DND-41 (cell line): Measurements from ENCODE around the gene STXBP5.

Source experiments
- ATAC-seq: fragments of 200-7000 bp; cut with Tn5 transposase; 3 replicates; pipeline ENCODE4 v1.9.1; 2021; ENCODE audit warnings: low read depth; ENCODE audit not compliant: insufficient read depth
- DNase-seq: peaks from one replicate; pipeline ENCODE4 v3.0.0-alpha.2; 2020
- H2AFZ ChIP-seq: 2 replicates; pipeline ENCODE4 v1.6.0; 2012; ENCODE audit warnings: low read depth, low read length
- H3K27ac ChIP-seq: 2 replicates; pipeline ENCODE4 v1.5.1; 2012; ENCODE audit warnings: low read length, inconsistent platforms
- H3K27me3 ChIP-seq: fragments of 200-600 bp; sonication (generic); 2 replicates; pipeline ENCODE4 v1.6.0; 2012; ENCODE audit warnings: low read length, mild to moderate bottlenecking, inconsistent platforms; ENCODE audit not compliant: insufficient read depth, poor library complexity
- H3K36me3 ChIP-seq: 2 replicates; pipeline ENCODE4 v1.5.1; 2012; ENCODE audit warnings: low read length, inconsistent platforms; ENCODE audit not compliant: insufficient read depth
- H3K4me1 ChIP-seq: 2 replicates; pipeline ENCODE4 v1.5.1; 2012; ENCODE audit warnings: mild to moderate bottlenecking, low read length; ENCODE audit not compliant: insufficient read depth
- H3K4me2 ChIP-seq: 2 replicates; pipeline ENCODE4 v1.6.0; 2012; ENCODE audit warnings: mild to moderate bottlenecking, moderate library complexity, low read length, inconsistent platforms; ENCODE audit not compliant: insufficient read depth
- H3K4me3 ChIP-seq, 2 experiments: fragments of 200-600 bp in 1 of 2; shearing (Covaris generic) in 1 of 2; 2 replicates each; pipeline ENCODE4 v1.5.1; 2012 to 2016; ENCODE audit warnings: inconsistent platforms in 2 of 2, low read length in 2 of 2, mild to moderate bottlenecking in 2 of 2, low read depth in 1 of 2, moderate library complexity in 1 of 2
- H3K79me2 ChIP-seq: 2 replicates; pipeline ENCODE4 v1.6.0; 2012; ENCODE audit warnings: low read length, inconsistent platforms; ENCODE audit not compliant: insufficient read depth
- H3K9ac ChIP-seq: 2 replicates; pipeline ENCODE4 v1.6.0; 2012; ENCODE audit warnings: low read depth, mild to moderate bottlenecking, inconsistent platforms, low read length, moderate library complexity
- H3K9me3 ChIP-seq: 2 replicates; pipeline ENCODE4 v1.5.1; 2012; ENCODE audit warnings: low read length, moderate library complexity, mild to moderate bottlenecking, inconsistent platforms; ENCODE audit not compliant: insufficient read depth, severe bottlenecking
- H4K20me1 ChIP-seq: 2 replicates; pipeline ENCODE4 v1.6.0; 2012; ENCODE audit warnings: low read length; ENCODE audit not compliant: insufficient read depth
- EZH2 ChIP-seq: IDR thresholded peaks from 3 replicates; pipeline ENCODE4 v1.6.1; 2012; ENCODE audit warnings: borderline replicate concordance, low read depth, mild to moderate bottlenecking, moderate library complexity, low read length, inconsistent platforms; ENCODE audit not compliant: severe bottlenecking
- TF ChIP-seq, protein P1 (sequence below): IDR thresholded peaks from 2 replicates; pipeline ENCODE4 v1.5.1; 2012; ENCODE audit warnings: borderline replicate concordance, low read length, moderate library complexity, mild to moderate bottlenecking; ENCODE audit not compliant: poor library complexity, severe bottlenecking; ENCODE audit errors: extremely low read depth

Gene STXBP5

DNA sequence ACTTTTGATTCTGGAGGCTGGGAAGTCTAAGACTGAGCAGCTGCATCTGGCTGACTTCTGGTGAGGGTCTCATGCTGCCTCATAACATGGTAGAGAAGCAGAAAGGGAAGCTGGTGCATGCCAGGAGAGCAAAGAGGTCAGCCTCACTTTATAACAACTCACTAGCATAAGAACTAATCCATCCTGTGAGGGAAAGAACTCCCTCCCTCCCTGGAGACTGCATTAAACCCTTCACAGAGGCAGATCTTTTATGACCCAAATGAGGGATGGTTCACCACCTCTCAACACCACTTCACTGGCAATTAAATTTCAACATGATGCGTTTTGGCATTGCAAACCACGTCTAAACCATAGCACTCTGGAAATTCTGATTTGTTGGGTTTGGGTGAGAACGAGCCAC is 33.9 kb downstream of the STXBP5 start:
- ATAC-seq (no peak), DNase-seq (no peak)
- TF ChIP-seq, protein P1, sequence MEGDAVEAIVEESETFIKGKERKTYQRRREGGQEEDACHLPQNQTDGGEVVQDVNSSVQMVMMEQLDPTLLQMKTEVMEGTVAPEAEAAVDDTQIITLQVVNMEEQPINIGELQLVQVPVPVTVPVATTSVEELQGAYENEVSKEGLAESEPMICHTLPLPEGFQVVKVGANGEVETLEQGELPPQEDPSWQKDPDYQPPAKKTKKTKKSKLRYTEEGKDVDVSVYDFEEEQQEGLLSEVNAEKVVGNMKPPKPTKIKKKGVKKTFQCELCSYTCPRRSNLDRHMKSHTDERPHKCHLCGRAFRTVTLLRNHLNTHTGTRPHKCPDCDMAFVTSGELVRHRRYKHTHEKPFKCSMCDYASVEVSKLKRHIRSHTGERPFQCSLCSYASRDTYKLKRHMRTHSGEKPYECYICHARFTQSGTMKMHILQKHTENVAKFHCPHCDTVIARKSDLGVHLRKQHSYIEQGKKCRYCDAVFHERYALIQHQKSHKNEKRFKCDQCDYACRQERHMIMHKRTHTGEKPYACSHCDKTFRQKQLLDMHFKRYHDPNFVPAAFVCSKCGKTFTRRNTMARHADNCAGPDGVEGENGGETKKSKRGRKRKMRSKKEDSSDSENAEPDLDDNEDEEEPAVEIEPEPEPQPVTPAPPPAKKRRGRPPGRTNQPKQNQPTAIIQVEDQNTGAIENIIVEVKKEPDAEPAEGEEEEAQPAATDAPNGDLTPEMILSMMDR = no peak
- TF ChIP-seq EZH2 = no peak
- Histone ChIP-seq H3K4me2 (no peak overlapping the region), H3K9ac (no peak overlapping the region), H3K9me3 (no peaks in the 10 kb centered on the region), H3K27ac (no peak overlapping the region), H3K36me3 (0 out of 2 replicates have a peak, but pooled peaks cover 3% of the 10 kb centered on the region), H2AFZ (no peak overlapping the region), H3K4me1 (no peaks in the 10 kb centered on the region), H4K20me1 (no peaks in the 10 kb centered on the region), H3K4me3 (no peak overlapping the region), H3K27me3 (no peaks in the 10 kb centered on the region), H3K79me2 (no peaks in the 10 kb centered on the region)

DNA sequence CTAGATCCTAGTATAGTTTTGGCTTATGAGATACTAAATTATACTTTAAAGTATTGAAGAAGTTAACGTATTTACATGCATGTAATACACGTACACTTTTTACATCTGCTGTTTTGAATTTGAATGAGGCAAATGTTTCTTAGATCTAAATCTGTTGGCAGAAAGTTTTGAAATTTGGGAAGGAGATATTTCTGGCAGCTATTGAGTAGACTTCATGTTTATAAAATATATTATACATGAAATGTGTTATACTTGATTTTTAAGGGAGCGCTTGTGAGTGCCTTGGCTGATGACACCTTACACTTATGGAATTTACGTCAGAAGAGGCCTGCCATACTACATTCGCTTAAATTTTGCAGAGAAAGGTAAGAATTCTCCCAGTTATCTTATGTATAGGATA is 34.7 kb downstream of the STXBP5 start:
- H3K9me3 ChIP-seq = no peaks in the 10 kb centered on the region
- H3K36me3 ChIP-seq = 0 out of 2 replicates have a peak, but pooled peaks cover 3% of the 10 kb centered on the region
- TF ChIP-seq EZH2 = no peak
- TF ChIP-seq, protein P1 = no peak

DNA sequence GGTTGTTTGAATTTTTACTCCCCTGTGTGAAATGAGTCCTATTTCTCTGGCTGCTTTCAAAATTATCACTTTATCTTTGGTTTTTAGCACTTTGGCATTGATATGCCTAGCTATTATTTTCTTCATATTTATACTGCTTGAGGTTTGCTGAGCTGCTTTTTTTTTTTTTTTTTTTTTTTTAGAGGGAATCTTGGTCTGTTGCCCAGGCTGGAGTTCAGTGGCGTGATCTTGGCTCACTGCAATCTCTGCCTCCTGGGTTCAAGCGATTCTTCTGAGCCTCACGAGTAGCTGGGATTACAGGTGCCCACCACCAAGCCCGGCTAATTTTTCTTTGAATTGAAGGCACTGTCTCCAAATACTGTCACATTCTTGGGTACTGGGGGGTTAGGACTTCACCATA is 40.6 kb downstream of the STXBP5 start:
- TF ChIP-seq EZH2 = no peak
- TF ChIP-seq, protein P1 = no peak
- no peak overlapping the region for H3K4me2 ChIP-seq
- no peaks in the 10 kb centered on the region for H3K4me1 ChIP-seq
- H3K9me3 ChIP-seq = no peaks in the 10 kb centered on the region
- no peak overlapping the region for H3K9ac ChIP-seq
- no peak overlapping the region for H2AFZ ChIP-seq
- no peak overlapping the region for H3K27ac ChIP-seq
- H3K36me3 ChIP-seq = peaks cover 3% of the 10 kb centered on the region; the same call in 1 of the 2 replicates
- no peak for ATAC-seq
- H3K4me3 ChIP-seq = no peak overlapping the region
- no peak for DNase-seq
- no peaks in the 10 kb centered on the region for H3K79me2 ChIP-seq
- H4K20me1 ChIP-seq = no peaks in the 10 kb centered on the region
- H3K27me3 ChIP-seq = no peaks in the 10 kb centered on the region

More for the DNA sequence above, 34.7 kb downstream of the STXBP5 start:
- DNase-seq = no peak
- no peak overlapping the region for H3K9ac ChIP-seq
- H3K4me2 ChIP-seq = no peak overlapping the region
- no peaks in the 10 kb centered on the region for H3K4me1 ChIP-seq
- H3K27ac ChIP-seq = no peak overlapping the region
- H3K79me2 ChIP-seq = no peaks in the 10 kb centered on the region
- no peak overlapping the region for H2AFZ ChIP-seq
- H3K4me3 ChIP-seq = no peak overlapping the region
- ATAC-seq = no peak
- H3K27me3 ChIP-seq = no peaks in the 10 kb centered on the region
- H4K20me1 ChIP-seq = no peaks in the 10 kb centered on the region

DNA sequence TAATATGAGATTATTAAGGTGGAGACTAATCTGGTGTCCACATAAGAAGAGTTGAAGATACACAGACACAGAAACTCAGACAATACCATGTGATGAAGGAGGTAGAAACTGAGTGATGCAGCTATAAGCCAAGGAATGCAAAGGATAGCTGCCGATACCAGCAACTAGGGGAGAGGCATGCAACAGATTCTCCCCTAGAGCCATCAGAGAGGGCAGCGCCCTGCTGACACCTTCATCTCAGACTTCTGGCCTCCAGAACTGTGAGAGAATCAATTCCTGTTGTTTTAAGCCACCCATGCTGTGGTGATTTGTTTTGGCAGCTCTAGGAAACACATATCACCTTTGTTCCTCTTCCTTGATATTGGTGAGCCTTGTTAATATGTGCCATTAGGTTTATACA is 41.5 kb downstream of the STXBP5 start:
- Histone ChIP-seq H3K4me1 (no peaks in the 10 kb centered on the region), H3K9ac (no peak overlapping the region), H3K9me3 (no peaks in the 10 kb centered on the region), H4K20me1 (no peaks in the 10 kb centered on the region), H3K27me3 (no peaks in the 10 kb centered on the region), H3K79me2 (no peaks in the 10 kb centered on the region), H3K4me3 (no peak overlapping the region), H3K4me2 (no peak overlapping the region), H3K27ac (no peak overlapping the region), H3K36me3 (peaks cover under 1% of the 10 kb centered on the region; the same call in 1 of the 2 replicates), H2AFZ (no peak overlapping the region)
- TF ChIP-seq, protein P1 = no peak
- TF ChIP-seq EZH2 = no peak
- no peak for DNase-seq
- no peak for ATAC-seq
